ENCODE results near the gene DHX15. TPM values are rescaled to one million over a fixed set of nuclear protein-coding genes. Genes with fewer than 3 reads are reported as not detected.

Gene DHX15
- total RNA-seq, 1 donor from 2014 or later: 84.5 TPM

DNA sequence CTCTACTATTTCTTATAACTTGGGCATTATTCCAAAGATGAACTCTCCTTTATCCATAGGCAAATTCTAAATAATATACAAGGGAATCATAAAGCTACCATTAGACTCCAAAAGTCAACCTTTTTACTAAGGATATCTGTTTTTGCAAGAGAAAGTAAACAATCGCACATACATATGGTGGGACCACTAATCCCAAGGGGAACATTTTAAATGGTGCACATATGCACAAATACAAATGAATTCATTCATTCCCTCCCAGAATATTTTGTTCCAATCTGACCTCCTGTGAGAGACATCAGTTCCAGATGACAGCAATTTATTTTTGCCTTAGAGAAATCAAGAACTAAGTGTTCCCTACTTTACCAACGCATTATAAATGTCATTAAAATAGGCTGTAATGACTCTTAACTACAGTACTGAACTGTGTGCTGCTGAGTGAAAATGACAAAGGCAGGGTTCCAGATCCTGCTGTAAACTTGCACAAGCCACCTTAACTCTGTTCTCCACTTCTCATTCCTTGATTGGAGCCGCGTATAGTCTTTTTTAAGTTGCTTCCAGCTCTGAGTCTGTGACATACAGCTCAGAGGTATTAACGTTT, 2.0 kb downstream of the DHX15 start:
- no peak for DNase-seq (ENCODE audit: low spot score)

DNA sequence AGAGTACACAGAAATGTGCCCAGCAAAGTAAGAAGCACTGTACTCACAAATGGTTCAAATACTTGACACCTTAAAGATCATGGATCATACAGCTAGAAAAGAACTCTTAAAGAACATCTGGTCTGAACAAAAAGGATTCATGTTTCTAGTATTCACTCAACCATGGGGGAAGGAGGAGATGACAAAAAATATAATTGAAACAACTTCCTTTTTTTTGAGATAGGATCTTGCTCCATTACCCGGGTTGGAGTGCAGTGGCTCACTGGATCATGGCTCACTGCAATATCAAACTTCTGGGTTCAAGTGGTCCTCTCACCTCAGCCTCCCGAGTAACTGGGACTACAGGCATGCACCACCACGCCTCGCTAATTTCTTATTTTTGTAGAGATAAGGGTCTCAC, 6.0 kb downstream of the DHX15 start:
- DNase-seq (ENCODE audit: low spot score): no peak

DNA sequence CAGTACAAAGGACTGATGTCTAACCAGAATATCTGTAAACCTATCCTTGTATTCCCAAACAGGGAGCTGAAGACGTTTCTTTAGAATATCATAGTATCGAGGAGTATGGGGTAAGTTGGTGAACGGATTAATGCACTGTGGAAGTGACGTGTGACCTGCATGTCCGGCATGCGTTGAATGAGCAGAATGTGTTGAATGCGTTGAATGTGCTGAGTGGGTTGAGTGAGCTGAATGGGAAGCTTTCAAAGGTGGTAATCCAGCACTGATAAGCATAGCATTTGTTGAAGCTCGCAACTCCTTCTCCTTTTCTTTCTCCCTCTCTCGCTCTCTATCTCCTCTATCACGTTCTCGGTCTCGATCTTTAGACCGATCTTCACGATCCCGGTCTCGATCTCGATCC, 8.1 kb downstream of the DHX15 start:
- DNase-seq (ENCODE audit: low spot score): no peak

- no peak for DNase-seq (ENCODE audit: low spot score)
Observed at GRCh38 chr4:24574236-24574635, 10.1 kb downstream of the DHX15 start.

DNA sequence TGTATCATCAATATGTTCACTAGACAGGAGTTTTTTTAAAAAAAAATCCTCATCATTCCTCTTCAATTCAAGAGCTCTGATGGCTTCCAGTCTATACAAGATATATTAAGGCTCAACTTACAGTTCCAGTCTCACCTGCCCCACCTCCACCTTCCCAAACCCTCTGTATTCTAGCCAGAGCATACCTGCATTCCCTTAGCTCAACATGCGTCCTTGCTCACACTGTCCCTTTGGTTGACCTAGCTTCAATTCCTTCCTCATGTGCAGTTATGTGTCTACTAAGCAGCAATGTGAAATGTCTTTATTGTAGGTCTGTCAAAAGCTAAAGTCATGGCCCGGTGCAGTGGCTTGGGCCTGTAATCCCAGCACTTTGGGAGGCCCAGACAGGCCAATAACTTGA, 10.8 kb downstream of the DHX15 start:
- no peak for DNase-seq (ENCODE audit: low spot score)

GRCh38 chr4:24570574-24571236, 13.6 kb downstream of the DHX15 start:
- no peak for DNase-seq (ENCODE audit: low spot score)

DNA sequence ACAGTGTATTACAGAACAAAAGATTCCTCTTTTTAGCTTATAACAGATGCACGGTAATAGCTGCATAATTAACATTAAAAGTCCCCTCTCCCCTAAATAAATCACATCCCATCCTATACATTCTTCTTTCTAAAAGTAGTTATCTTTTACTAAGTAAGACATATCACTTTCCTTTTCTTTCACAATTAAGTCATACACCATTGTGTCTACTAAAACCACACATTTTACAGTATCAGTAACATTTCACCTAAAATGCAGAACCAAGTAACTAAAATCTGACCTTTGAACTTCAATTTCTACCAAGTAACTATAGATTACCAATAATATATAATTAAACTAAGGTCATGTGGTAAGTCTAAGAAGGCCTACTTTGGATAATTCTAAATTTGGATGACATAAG, 14.2 kb downstream of the DHX15 start:
- no peak for DNase-seq (ENCODE audit: low spot score)

GRCh38 chr4:24569662-24570061, 14.7 kb downstream of the DHX15 start:
- DNase-seq (ENCODE audit: low spot score): no peak

DNA sequence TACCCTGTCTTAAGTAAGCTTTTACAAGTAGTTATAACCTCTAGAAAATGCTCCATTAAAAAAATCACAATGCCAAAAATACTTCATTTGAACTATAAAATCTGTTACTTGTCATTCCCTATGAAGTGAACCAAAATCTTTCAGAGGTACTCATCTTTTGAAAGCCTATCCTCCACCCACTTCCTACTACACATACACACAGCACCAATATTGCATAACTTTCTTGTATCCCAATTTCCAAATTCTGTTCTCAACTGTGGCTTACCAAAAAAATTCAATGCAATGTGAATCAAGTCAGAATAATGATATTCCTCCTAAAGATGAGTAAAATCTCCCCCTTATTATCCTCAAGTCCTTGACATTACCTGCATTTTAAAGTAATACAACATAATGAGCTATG, 15.9 kb downstream of the DHX15 start:
- no peak for DNase-seq (ENCODE audit: low spot score)

DNA sequence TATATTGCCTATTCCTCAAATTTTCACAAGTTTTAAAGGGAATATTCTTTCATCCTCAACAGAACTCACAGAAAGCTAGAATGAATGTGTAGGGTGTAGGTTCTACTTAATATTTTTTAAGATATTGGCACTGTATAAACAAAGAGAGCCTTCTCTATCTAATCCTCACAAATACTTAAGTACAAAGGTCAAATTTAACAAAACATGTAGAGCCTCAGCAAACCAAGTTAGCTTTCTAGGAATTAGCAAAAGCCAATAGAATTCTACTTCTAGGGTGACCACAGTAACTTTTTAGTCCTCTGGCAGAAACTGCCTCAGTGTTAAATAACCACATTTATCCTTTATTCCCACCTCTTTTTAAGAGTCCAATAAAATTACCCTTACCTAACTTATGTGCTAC, 19.3 kb downstream of the DHX15 start:
- DNase-seq (ENCODE audit: low spot score): no peak

GRCh38 chr4:24564488-24564887, 19.9 kb downstream of the DHX15 start:
- DNase-seq (ENCODE audit: low spot score): no peak

DNA sequence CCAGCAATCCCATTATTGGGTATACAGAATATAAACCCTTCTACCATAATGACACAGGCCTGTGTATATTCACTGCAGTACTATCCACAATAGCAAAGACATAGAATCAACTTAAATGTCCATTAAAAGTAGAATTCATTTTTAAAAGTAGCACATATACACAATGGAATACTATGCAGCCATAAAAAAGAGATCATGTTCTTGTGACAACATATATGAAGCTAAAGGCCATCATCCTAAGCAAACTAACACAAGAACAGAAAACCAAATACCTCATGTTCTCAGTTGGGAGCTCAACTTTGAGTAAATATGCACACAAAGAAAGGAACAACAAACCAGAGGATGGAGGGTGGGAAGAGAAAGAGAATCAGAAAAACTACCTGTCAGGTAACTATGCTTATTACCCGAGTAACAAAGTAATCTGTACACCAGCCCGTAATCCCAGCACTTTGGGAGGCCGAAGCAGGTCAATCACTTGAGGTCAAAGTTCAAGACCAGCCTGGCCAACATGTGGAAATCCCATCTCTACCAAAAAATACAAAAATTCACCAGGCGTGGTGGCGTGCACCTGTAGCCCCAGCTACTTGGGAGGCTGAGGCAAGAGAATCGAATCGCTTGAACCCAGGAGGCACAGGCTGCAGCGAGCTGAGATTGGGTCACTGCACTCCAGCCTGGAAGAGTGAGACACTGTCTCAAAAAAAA, 22.8 kb downstream of the DHX15 start:
- DNase-seq (ENCODE audit: low spot score): no peak

GRCh38 chr4:24560868-24561368, 23.4 kb downstream of the DHX15 start:
- no peak for DNase-seq (ENCODE audit: low spot score)

- DNase-seq (ENCODE audit: low spot score): no peak
Observed at GRCh38 chr4:24559889-24560288, 24.5 kb downstream of the DHX15 start.

GRCh38 chr4:24559032-24559821, 25.1 kb downstream of the DHX15 start:
- no peak for DNase-seq (ENCODE audit: low spot score)

- DNase-seq (ENCODE audit: low spot score): no peak
Observed at GRCh38 chr4:24557026-24558025, 27.0 kb downstream of the DHX15 start.

DNA sequence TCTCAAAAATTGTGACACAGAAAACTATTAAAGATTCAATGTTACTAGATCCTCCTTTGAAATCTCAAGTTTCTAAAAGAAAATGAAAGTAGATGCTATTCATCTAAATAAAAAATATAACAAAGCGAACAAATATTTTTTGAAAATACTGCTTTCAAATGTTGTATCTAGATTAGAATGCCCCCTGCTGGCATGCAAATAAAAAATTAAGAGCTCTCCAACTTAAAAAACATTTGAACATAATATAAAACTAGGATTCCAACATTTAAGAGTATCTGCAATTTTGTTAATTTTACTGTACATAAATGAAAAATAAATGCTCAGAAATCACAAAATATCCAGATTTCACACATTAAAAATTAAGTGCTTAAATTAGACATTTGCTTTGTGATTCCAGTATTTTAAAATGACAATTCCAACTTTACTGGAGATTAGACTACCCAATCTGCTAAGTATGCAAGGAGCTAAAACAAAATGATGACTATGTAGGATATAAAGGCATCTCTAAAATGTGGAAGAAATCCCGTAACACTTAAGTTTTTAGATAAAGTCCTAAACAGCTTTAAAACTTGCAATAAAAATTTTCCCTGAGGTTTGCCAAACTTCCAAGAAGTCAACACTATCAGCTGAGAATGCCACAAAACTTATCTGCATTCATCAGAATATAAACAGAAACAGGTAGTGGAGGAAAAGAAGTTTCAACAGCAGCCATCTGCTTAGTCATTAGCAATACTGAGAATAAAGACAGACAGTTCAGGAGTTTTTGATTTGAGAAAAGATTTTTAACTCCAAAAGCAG, 32.7 kb downstream of the DHX15 start:
- no peak for DNase-seq (ENCODE audit: low spot score)

GRCh38 chr4:24550441-24551175, 33.7 kb downstream of the DHX15 start:
- DNase-seq (ENCODE audit: low spot score): no peak

DNA sequence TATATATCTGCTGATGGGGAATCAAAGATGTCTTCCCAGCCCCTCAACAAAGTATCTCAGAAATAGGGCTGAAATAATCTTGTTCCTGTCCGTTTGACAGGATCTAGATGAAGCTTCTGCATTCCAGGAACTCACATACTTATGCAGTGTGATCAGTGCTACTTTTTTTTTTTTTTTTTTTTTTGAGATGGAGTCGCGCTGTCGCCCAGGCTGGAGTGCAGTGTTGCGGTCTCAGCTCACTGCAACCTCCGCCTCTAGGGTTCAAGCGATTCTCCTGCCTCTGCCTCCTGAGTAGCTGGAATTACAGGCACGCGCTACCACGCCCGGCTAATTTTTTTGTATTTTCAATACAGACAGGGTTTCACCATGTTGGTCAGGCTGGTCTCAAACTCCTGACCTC, 36.4 kb downstream of the DHX15 start:
- DNase-seq (ENCODE audit: low spot score): no peak

Measured in mucosa of gallbladder (tissue), 1 donor.